ENCODE data around the gene SCAF8. TPM values are rescaled to one million over a fixed set of nuclear protein-coding genes. Genes with fewer than 3 reads are reported as not detected.

Gene SCAF8
- polyA plus RNA-seq, 1 of the 3 experiments (the other 2 are of a cell fraction) = 11.0 TPM

GRCh38 chr6:154710689-154711088 lies 22.5 kb upstream of the SCAF8 start:
- ChIA-PET CTCF (interaction anchor here (0.9 to 1.3 kb wide), 2 partner anchors 35 to 94 kb away, joined by 4 to 6 read pairs; no protein-coding TSS in a partner anchor), POLR2A (no interaction called here)
- Histone ChIP-seq H3K9me2 (no peaks in the 10 kb centered on the region), H3K27me3 (ENCODE audit: insufficient read depth) (no peaks in the 10 kb centered on the region), H4K20me1 (ENCODE audit: insufficient read depth) (no peaks in the 10 kb centered on the region), H2AFZ (ENCODE audit: low read depth) (no peak overlapping the region), H3F3A (replicated peaks; ENCODE audit: insufficient read depth) (no peaks in the 10 kb centered on the region), H3K36me3 (replicated peaks in 1 of 2; ENCODE audit: control insufficient read depth in 1 of 2, insufficient read depth in 2 of 2, low read length in 1 of 2) (no peaks in the 10 kb centered on the region), H3K79me2 (ENCODE audit: insufficient read depth) (no peaks in the 10 kb centered on the region), H3K4me2 (no peak overlapping the region), H3K4me3 (ENCODE audit: low read depth in 2 of 2, low read length in 1 of 2) (no peak overlapping the region), H3K9me3 (no peaks in the 10 kb centered on the region), H3K9ac (no peak overlapping the region), H3K4me1 (ENCODE audit: control insufficient read depth in 1 of 2, insufficient read depth in 2 of 2, low read depth in 1 of 2, low read length in 1 of 2) (no peaks in the 10 kb centered on the region), H3K27ac (ENCODE audit: low read depth in 2 of 2, low read length in 1 of 2) (no peak overlapping the region)
- TF ChIP-seq, protein P1, sequence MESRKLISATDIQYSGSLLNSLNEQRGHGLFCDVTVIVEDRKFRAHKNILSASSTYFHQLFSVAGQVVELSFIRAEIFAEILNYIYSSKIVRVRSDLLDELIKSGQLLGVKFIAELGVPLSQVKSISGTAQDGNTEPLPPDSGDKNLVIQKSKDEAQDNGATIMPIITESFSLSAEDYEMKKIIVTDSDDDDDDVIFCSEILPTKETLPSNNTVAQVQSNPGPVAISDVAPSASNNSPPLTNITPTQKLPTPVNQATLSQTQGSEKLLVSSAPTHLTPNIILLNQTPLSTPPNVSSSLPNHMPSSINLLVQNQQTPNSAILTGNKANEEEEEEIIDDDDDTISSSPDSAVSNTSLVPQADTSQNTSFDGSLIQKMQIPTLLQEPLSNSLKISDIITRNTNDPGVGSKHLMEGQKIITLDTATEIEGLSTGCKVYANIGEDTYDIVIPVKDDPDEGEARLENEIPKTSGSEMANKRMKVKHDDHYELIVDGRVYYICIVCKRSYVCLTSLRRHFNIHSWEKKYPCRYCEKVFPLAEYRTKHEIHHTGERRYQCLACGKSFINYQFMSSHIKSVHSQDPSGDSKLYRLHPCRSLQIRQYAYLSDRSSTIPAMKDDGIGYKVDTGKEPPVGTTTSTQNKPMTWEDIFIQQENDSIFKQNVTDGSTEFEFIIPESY (IDR thresholded peaks at IDR 0.05; ENCODE audit: borderline replicate concordance, low read depth) = no peak
- no peak for TF ChIP-seq CTCF (IDR thresholded peaks at IDR 0.05)
- no peak for DNase-seq
- WGBS (ENCODE audit: low lambda C conversion rate) = 90% methylated on average over 2 of the region's 2 CpGs

GRCh38 chr6:154715446-154715845 lies 17.8 kb upstream of the SCAF8 start:
- no peak overlapping the region for H3K27ac ChIP-seq (ENCODE audit: low read depth in 2 of 2, low read length in 1 of 2)
- no peaks in the 10 kb centered on the region for H3K4me1 ChIP-seq (ENCODE audit: control insufficient read depth in 1 of 2, insufficient read depth in 2 of 2, low read depth in 1 of 2, low read length in 1 of 2)
- H4K20me1 ChIP-seq (ENCODE audit: insufficient read depth) = no peaks in the 10 kb centered on the region
- WGBS (ENCODE audit: low lambda C conversion rate) = 100% methylated on average over 1 of the region's 1 CpG
- no peaks in the 10 kb centered on the region for H3F3A ChIP-seq (replicated peaks; ENCODE audit: insufficient read depth)
- ChIA-PET POLR2A (no interaction called here), CTCF (no interaction called here)
- no peak overlapping the region for H2AFZ ChIP-seq (ENCODE audit: low read depth)
- DNase-seq = no peak
- no peaks in the 10 kb centered on the region for H3K9me2 ChIP-seq
- H3K4me2 ChIP-seq = no peak overlapping the region
- H3K4me3 ChIP-seq (ENCODE audit: low read depth in 2 of 2, low read length in 1 of 2) = no peak overlapping the region
- H3K9me3 ChIP-seq = no peaks in the 10 kb centered on the region
- H3K27me3 ChIP-seq (ENCODE audit: insufficient read depth) = no peaks in the 10 kb centered on the region
- no peak overlapping the region for H3K9ac ChIP-seq
- H3K36me3 ChIP-seq (replicated peaks in 1 of 2; ENCODE audit: control insufficient read depth in 1 of 2, insufficient read depth in 2 of 2, low read length in 1 of 2) = no peaks in the 10 kb centered on the region
- no peaks in the 10 kb centered on the region for H3K79me2 ChIP-seq (ENCODE audit: insufficient read depth)
- TF ChIP-seq EP300 (IDR thresholded peaks at IDR 0.05; ENCODE audit: borderline replicate concordance in 1 of 2, low read depth in 1 of 2, low read length in 1 of 2) (no peak), NRF1 (IDR thresholded peaks at IDR 0.05; ENCODE audit: low read depth, low read length) (no peak), USF1 (IDR thresholded peaks at IDR 0.05; ENCODE audit: borderline replicate concordance, low read depth) (no peak), FOXM1 (IDR thresholded peaks at IDR 0.05; ENCODE audit: low read depth) (no peak), GATA2 (CRISPR knock-in tag; IDR thresholded peaks at IDR 0.05) (no peak), CTCF (IDR thresholded peaks at IDR 0.05) (no peak), FOXJ3 (CRISPR knock-in tag; IDR thresholded peaks at IDR 0.05) (no peak), YY1 (IDR thresholded peaks at IDR 0.05; ENCODE audit: low read depth) (no peak)
- TF ChIP-seq, protein P1 (IDR thresholded peaks at IDR 0.05; ENCODE audit: borderline replicate concordance, low read depth) = no peak
- TF ChIP-seq, protein P2, sequence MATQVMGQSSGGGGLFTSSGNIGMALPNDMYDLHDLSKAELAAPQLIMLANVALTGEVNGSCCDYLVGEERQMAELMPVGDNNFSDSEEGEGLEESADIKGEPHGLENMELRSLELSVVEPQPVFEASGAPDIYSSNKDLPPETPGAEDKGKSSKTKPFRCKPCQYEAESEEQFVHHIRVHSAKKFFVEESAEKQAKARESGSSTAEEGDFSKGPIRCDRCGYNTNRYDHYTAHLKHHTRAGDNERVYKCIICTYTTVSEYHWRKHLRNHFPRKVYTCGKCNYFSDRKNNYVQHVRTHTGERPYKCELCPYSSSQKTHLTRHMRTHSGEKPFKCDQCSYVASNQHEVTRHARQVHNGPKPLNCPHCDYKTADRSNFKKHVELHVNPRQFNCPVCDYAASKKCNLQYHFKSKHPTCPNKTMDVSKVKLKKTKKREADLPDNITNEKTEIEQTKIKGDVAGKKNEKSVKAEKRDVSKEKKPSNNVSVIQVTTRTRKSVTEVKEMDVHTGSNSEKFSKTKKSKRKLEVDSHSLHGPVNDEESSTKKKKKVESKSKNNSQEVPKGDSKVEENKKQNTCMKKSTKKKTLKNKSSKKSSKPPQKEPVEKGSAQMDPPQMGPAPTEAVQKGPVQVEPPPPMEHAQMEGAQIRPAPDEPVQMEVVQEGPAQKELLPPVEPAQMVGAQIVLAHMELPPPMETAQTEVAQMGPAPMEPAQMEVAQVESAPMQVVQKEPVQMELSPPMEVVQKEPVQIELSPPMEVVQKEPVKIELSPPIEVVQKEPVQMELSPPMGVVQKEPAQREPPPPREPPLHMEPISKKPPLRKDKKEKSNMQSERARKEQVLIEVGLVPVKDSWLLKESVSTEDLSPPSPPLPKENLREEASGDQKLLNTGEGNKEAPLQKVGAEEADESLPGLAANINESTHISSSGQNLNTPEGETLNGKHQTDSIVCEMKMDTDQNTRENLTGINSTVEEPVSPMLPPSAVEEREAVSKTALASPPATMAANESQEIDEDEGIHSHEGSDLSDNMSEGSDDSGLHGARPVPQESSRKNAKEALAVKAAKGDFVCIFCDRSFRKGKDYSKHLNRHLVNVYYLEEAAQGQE (IDR thresholded peaks at IDR 0.05; ENCODE audit: low read depth, low read length) = no peak
- TF ChIP-seq, protein P3, sequence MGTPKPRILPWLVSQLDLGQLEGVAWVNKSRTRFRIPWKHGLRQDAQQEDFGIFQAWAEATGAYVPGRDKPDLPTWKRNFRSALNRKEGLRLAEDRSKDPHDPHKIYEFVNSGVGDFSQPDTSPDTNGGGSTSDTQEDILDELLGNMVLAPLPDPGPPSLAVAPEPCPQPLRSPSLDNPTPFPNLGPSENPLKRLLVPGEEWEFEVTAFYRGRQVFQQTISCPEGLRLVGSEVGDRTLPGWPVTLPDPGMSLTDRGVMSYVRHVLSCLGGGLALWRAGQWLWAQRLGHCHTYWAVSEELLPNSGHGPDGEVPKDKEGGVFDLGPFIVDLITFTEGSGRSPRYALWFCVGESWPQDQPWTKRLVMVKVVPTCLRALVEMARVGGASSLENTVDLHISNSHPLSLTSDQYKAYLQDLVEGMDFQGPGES (IDR thresholded peaks at IDR 0.05; ENCODE audit: low read depth, low read length) = no peak

Data from SK-N-SH (cell line).